Spleen (tissue), 11 donors: Measurements from ENCODE around the gene NFX1. TPM values are rescaled to one million over a fixed set of nuclear protein-coding genes. Genes with fewer than 3 reads are reported as not detected.
A peak's percentile ranks its signal among the peaks of the same experiment; 100 is the strongest.
"Not testable (repeated sequence)": the region's sequence is repeated elsewhere in the genome, so short reads cannot be mapped to it uniquely, and the experiment has no call there.

ENCODE experiments used
- DNase-seq: peaks from one replicate; pipeline ENCODE4 v3.0.0-alpha.2; 2020
- H3K27ac ChIP-seq, 8 donors: fragments of 200-600 bp; sonication (generic) in 7 of 8; 1 replicate in 4 of 8; 2 replicates in 4 of 8; pipeline versions ENCODE4 v1.5.0 to v1.8.0; 2016 to 2021; ENCODE audit warnings: inconsistent platforms in 4 of 8, mild to moderate bottlenecking in 4 of 8, moderate library complexity in 1 of 8
- H3K27me3 ChIP-seq, 7 donors: fragments of 200-600 bp; sonication (generic) in 6 of 7; replicated peaks in 1 of 7; 1 replicate in 4 of 7; 2 replicates in 3 of 7; pipeline versions ENCODE4 v1.5.0 to v1.8.0; 2016 to 2021; ENCODE audit warnings: inconsistent platforms in 3 of 7, mild to moderate bottlenecking in 1 of 7
- H3K36me3 ChIP-seq, 6 donors: fragments of 200-600 bp; sonication (generic) in 5 of 6; 1 replicate in 4 of 6; 2 replicates in 2 of 6; pipeline versions ENCODE4 v1.5.0 to v1.8.0; 2016 to 2021; ENCODE audit warnings: inconsistent platforms in 2 of 6
- H3K4me1 ChIP-seq, 6 donors: fragments of 200-600 bp; sonication (generic) in 5 of 6; 1 replicate in 3 of 6; 2 replicates in 3 of 6; pipeline versions ENCODE4 v1.5.0 to v1.8.0; 2016 to 2021; ENCODE audit warnings: inconsistent platforms in 3 of 6
- H3K4me3 ChIP-seq, 8 donors: fragments of 200-600 bp; sonication (generic) in 7 of 8; 1 replicate in 4 of 8; 2 replicates in 4 of 8; pipeline versions ENCODE4 v1.5.0 to v1.8.0; 2016 to 2021; ENCODE audit warnings: inconsistent platforms in 4 of 8, mild to moderate bottlenecking in 4 of 8, moderate library complexity in 2 of 8
- H3K9me3 ChIP-seq, 8 donors: fragments of 200-600 bp; sonication (generic) in 7 of 8; 1 replicate in 4 of 8; 2 replicates in 4 of 8; pipeline versions ENCODE4 v1.5.0 to v1.8.0; 2016 to 2021; ENCODE audit warnings: inconsistent platforms in 4 of 8
- POLR2A ChIP-seq, 3 donors: fragments of 450-650 bp; IDR thresholded peaks; one replicate each; pipeline ENCODE4 v1.5.1; 2017; ENCODE audit warnings: antibody characterized with exemption in 3 of 3, mild to moderate bottlenecking in 1 of 3
- POLR2AphosphoS5 ChIP-seq, 3 donors: sonication (generic); formaldehyde crosslinking; IDR thresholded peaks; one replicate each; pipeline ENCODE4 v1.5.1; 2017; ENCODE audit warnings: antibody characterized with exemption in 3 of 3
- WGBS, 5 donors: extraction: QIAGEN DNeasy Blood & Tissue Kit in 3 of 5; methylation state at CpG; one replicate each; pipeline versions ENCODE4 v1.1.5 to v1.1.7; 2013 to 2018; 5-methylcytosine and 5-hydroxymethylcytosine counted together
- intact Hi-C: fragments of 100-400 bp; cut with DNase I; formaldehyde crosslinking; loops from one replicate; pipeline ENCODE4 v1.15.0; 2023; ENCODE audit warnings: low total_unique reads
- polyA plus RNA-seq, 3 donors: library from polyadenylated mRNA; stranded (reverse); fragments of 200-250 nt; gene quantifications; one replicate each; pipeline ENCODE4 v1.2.1, GENCODE V29; 2013
- total RNA-seq, 7 donors: library from RNA; depleted of rRNA in 3 of 7; stranded (reverse); fragments of >200 nt in 3 of 7; fragmentation: NEBNext Ultra II Directional in 4 of 7; extraction: Animal tissue kit (Norgen Biotek cat#: 25700) in 4 of 7; gene quantifications; one replicate each; pipeline versions ENCODE4 v1.1.0 to v1.2.1, GENCODE V29; 2016 to 2021
- TF ChIP-seq, protein P1 (sequence below), 11 experiments: fragments of 200-600 bp in 7 of 11; fragments of 450-650 bp in 4 of 11; sonication (generic) in 4 of 11; IDR thresholded peaks in 8 of 11; conservative IDR thresholded peaks in 3 of 11; 1 replicate in 7 of 11; 2 replicates in 4 of 11; pipeline versions ENCODE4 v1.4.0 to v1.8.0; 2016 to 2021; ENCODE audit warnings: antibody characterized with exemption in 11 of 11, inconsistent platforms in 4 of 11, mild to moderate bottlenecking in 1 of 11
- donor health status: healthy with polysubstance abuse.
- donor health status: DM: no; HTN: no; CAD: no; lungs with moderate emphysema.
- donor health status: DM: no; HTN: no; CAD: no.
- donor health status: Bipolar disorder and iron deficiency.
- donor health status: healthy.
- donor health status: DM: no; HTN: no; CAD: no.
- donor health status: DM: yes; HTN: yes; CAD: no.

NFX1 gene
- total and polyA plus RNA-seq, 10 donors, result 10.5 to 57.5 (median 42.4) TPM

DNA sequence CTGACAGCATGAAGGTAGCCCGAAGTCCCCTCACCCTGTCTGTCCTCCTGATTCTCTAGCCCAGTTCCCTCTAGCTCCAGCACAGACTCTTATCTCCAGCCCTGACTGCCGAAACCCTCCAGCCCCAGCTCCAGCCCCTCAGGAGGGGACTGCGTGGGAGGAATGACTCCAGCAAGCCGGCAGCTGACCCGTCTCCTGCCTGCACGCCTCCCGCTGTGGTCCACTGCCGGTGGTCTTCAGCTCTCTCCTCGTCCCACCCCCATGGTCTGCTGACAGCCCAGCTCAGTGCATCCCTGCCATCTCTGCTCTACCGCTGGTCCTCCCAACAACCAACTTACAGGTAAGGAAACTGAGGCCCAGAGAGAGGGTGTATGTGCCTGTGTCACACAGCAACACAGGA lies 111.5 kb downstream of the NFX1 start:
- H3K27ac ChIP-seq, result peak overlapping the region in 4 of 8 donors; percentile 15 to 70 (median 42)
- DNase-seq, H3K36me3 ChIP-seq, H3K4me3 ChIP-seq, H3K27me3 ChIP-seq, H3K9me3 ChIP-seq, intact Hi-C loops: not testable (repeated sequence)
- peaks cover 0 to 34% (median 16%) of the 10 kb centered on the region in 6 donors for H3K4me1 ChIP-seq
- WGBS, 5 donors, result 78 to 94% (median 80%) methylated on average over 9 to 10 of the region's 10 CpGs

DNA sequence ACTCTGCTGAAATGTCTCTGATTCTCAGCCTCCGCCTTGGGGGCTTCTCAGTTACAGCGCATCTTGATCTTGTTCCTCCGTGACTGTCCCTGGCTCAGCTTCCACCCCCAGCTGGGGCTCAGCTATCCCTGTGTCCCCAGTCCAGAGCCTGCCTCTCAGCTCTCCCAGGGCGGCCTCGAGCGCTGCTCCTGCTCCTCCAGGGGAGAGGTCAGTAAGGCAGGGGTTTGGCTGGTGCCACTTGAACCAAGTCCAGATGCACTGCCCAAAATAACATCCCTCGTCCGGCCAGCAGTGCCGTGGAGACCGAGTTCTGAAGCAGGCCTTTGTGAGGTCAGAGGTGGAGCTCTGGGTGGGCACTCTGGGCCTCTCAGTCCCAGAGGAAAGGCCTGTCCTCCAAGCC lies 112.1 kb downstream of the NFX1 start, which contains the start of gene AQP7:
Gene AQP7, minus strand, starts transcription at position 198 of the 400 bp plus-strand sequence. CDS start 1,306 bp downstream, outside the sequence.
- DNase-seq, H3K36me3 ChIP-seq, H3K27me3 ChIP-seq, H3K9me3 ChIP-seq, H3K4me3 ChIP-seq, intact Hi-C loops: not testable (repeated sequence)
- 61 to 87% (median 74%) methylated on average over 8 to 10 of the region's 10 CpGs for WGBS, 5 donors
- Histone ChIP-seq H3K27ac (peak within 1 kb of the TSS in 4 of 8 donors; percentile 15 to 70 (median 42)), H3K4me1 (peaks cover 0 to 34% (median 16%) of the 10 kb centered on the region in 6 donors)

DNA sequence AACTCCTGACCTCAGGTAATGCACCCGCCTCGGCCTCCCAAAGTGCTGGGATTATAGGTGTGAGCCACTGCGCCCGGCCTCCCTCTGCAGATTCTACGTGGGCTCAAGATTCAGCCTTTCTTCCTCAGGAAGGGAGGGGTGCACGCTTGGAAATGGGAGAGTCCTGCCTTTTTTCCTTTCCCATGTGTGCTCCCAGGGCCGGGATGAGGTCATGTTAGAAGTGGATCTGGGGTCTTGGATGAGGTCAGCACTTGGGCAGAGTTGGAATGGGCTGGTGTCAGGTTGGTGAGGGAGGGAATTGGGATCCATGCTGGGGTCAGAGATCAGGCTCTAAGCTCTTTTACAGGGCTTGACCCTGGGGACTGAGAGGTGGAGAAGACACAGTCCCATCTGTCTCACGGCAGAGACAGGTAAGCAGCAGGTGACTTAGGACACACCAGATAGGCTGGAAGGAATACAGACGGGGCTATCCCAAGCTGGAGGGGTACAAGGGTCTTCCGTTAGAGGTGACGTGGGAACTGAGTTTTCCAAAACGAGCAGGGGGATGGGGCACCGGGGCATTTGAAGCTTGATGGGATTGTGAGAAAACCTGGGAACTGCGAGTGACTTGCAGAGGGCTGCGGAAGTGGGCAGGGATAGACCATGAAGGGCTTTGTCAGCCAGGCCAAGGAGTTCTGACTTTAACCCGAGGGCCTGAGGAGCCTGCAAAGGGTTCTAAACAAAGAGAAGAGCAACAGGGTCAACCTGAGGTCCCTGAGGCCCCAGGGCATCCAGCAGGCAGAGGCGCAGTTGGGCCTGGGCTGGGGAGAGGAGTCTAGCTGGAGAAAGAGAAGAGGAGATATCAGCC lies 113.8 kb downstream of the NFX1 start:
- Histone ChIP-seq H3K36me3 (no peaks in the 10 kb centered on the region), H3K4me1 (peaks cover 0 to 34% (median 16%) of the 10 kb centered on the region in 6 donors), H3K27ac (peak overlapping the region in 6 of 8 donors; percentile 25 to 70 (median 44)), H3K27me3 (no peaks in the 10 kb centered on the region), H3K4me3 (no peak overlapping the region), H3K9me3 (no peaks in the 10 kb centered on the region)
- intact Hi-C loops, result no loop called here
- WGBS, 5 donors, result 68 to 88% (median 77%) methylated on average over 17 of the region's 17 CpGs
- no peak for DNase-seq
- TF ChIP-seq, protein P1, sequence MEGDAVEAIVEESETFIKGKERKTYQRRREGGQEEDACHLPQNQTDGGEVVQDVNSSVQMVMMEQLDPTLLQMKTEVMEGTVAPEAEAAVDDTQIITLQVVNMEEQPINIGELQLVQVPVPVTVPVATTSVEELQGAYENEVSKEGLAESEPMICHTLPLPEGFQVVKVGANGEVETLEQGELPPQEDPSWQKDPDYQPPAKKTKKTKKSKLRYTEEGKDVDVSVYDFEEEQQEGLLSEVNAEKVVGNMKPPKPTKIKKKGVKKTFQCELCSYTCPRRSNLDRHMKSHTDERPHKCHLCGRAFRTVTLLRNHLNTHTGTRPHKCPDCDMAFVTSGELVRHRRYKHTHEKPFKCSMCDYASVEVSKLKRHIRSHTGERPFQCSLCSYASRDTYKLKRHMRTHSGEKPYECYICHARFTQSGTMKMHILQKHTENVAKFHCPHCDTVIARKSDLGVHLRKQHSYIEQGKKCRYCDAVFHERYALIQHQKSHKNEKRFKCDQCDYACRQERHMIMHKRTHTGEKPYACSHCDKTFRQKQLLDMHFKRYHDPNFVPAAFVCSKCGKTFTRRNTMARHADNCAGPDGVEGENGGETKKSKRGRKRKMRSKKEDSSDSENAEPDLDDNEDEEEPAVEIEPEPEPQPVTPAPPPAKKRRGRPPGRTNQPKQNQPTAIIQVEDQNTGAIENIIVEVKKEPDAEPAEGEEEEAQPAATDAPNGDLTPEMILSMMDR (IDR thresholded peaks at IDR 0.05 in 8 of 11, conservative IDR thresholded peaks at IDR 0.05 in 3 of 11), result no peak
- TF ChIP-seq POLR2A (IDR thresholded peaks at IDR 0.05), result no peak
- TF ChIP-seq POLR2AphosphoS5 (IDR thresholded peaks at IDR 0.05), result no peak

DNA sequence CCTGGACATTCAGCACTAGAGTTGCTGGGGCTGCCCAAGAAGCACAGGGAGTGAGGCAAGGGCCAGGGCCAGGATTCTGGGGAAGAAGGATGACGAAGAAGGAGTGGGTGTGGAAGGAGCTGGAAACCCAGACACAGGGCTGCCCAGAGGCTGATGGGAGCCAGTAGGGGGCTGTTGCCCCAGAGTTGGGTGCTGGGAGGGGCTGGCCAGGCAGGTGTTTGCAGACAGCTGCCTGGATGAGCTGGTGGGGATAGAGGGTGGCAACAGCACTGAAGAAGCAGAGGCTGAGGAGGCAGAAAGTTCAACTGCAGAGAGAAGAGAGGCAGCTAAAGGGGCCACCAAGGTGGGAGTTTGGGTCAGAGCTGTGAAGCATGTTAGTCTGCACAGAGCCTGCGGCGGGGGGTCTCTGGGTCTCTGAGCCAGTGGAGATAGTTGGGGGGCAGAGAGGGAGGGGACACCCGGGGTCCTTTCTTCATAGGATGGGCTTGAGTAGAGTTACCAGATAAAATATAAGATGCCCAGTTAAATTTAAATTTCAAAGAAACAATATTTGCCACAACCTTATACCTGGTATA lies 114.6 kb downstream of the NFX1 start:
- no peak for DNase-seq
- intact Hi-C loops, result no loop called here
- no peaks in the 10 kb centered on the region for H3K27me3 ChIP-seq
- no peak overlapping the region for H3K4me3 ChIP-seq
- whole genome bisulfite sequencing, 5 donors, result 84 to 93% (median 86%) methylated on average over 4 of the region's 4 CpGs
- TF ChIP-seq POLR2AphosphoS5 (IDR thresholded peaks at IDR 0.05) (no peak), POLR2A (IDR thresholded peaks at IDR 0.05) (no peak)
- TF ChIP-seq, protein P1 (IDR thresholded peaks at IDR 0.05 in 8 of 11, conservative IDR thresholded peaks at IDR 0.05 in 3 of 11), result no peak
- H3K9me3 ChIP-seq, result no peaks in the 10 kb centered on the region
- H3K4me1 ChIP-seq, result peaks cover 0 to 34% (median 16%) of the 10 kb centered on the region in 6 donors
- no peaks in the 10 kb centered on the region for H3K36me3 ChIP-seq
- H3K27ac ChIP-seq, result peak overlapping the region in 5 of 8 donors; percentile 32 to 70 (median 51)

DNA sequence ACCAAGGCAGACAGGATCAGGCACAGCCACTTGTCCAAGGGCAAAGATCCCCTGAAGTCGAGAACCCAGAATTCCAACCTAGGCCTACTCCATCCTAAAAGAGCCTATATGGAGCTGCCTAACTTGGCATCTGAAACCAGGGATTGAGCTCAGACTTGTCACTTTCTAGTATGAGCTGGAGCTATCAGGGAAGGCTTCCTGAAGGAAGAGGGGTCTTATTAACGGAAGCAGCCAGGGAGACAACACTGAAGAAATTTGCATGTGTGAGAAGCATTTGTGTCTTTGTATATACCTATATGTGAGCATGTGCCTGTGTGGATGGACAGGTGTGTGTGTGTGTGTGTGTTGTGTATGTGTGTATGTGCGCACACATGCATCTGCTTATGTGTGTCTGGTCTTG lies 116.7 kb downstream of the NFX1 start:
- 88 to 96% (median 95%) methylated on average over 3 of the region's 3 CpGs for WGBS, 5 donors
- Histone ChIP-seq H3K4me1 (peaks cover 0 to 32% (median 14%) of the 10 kb centered on the region in 6 donors), H3K27ac (no peak overlapping the region), H3K9me3 (no peaks in the 10 kb centered on the region), H3K4me3 (no peak overlapping the region), H3K36me3 (no peaks in the 10 kb centered on the region), H3K27me3 (no peaks in the 10 kb centered on the region)
- intact Hi-C loops, result no loop called here
- DNase-seq, result no peak
- TF ChIP-seq POLR2A (IDR thresholded peaks at IDR 0.05) (no peak), POLR2AphosphoS5 (IDR thresholded peaks at IDR 0.05) (no peak)
- TF ChIP-seq, protein P1 (IDR thresholded peaks at IDR 0.05 in 8 of 11, conservative IDR thresholded peaks at IDR 0.05 in 3 of 11), result no peak
